CD1c-positive myeloid dendritic cell (primary cell): ENCODE results near the gene MRPL16.
"Not testable (repeated sequence)": the region's sequence is repeated elsewhere in the genome, so short reads cannot be mapped to it uniquely, and the experiment has no call there.

Experiments used
- DNase-seq: peaks from one replicate; pipeline ENCODE4 v3.0.0-alpha.2; 2016; ENCODE audit errors: extremely low spot score

Gene MRPL16

GRCh38 chr11:59812220-59812619 lies 1.6 kb upstream of the MRPL16 start:
- no peak for DNase-seq

- DNase-seq, result no peak
These were observed 307 bp upstream of the MRPL16 start for GRCh38 chr11:59810911-59811259.

- no peak for DNase-seq
These were observed 3.4 kb downstream of the MRPL16 start for GRCh38 chr11:59807047-59807610.

GRCh38 chr11:59804061-59804460 lies 6.5 kb downstream of the MRPL16 start:
- no peak for DNase-seq

GRCh38 chr11:59802639-59803176 lies 7.9 kb downstream of the MRPL16 start:
- DNase-seq, result peak; percentile 74

- no peak for DNase-seq
These were observed 8.5 kb downstream of the MRPL16 start for GRCh38 chr11:59801981-59802638.

- no peak for DNase-seq
These were observed 9.3 kb downstream of the MRPL16 start for GRCh38 chr11:59801160-59801706.

- DNase-seq, result no peak
These were observed 10.1 kb downstream of the MRPL16 start for GRCh38 chr11:59800390-59801025.

- DNase-seq, result no peak
These were observed 16.2 kb downstream of the MRPL16 start for GRCh38 chr11:59794417-59794816.

GRCh38 chr11:59792507-59792906 lies 18.1 kb downstream of the MRPL16 start:
- DNase-seq, result no peak

GRCh38 chr11:59791639-59792038 lies 18.9 kb downstream of the MRPL16 start:
- DNase-seq, result no peak

GRCh38 chr11:59787816-59788215 lies 22.8 kb downstream of the MRPL16 start:
- DNase-seq, result no peak

GRCh38 chr11:59787255-59787588 lies 23.4 kb downstream of the MRPL16 start:
- DNase-seq, result no peak

GRCh38 chr11:59785818-59786217 lies 24.8 kb downstream of the MRPL16 start:
- no peak for DNase-seq

- not testable (repeated sequence) for DNase-seq
These were observed 26.1 kb downstream of the MRPL16 start for GRCh38 chr11:59784441-59784840.

GRCh38 chr11:59783632-59784090 lies 26.9 kb downstream of the MRPL16 start:
- no peak for DNase-seq

GRCh38 chr11:59782080-59782479 lies 28.5 kb downstream of the MRPL16 start:
- no peak for DNase-seq

GRCh38 chr11:59779487-59779886 lies 31.1 kb downstream of the MRPL16 start:
- no peak for DNase-seq

- DNase-seq, result no peak
These were observed 32.5 kb downstream of the MRPL16 start for GRCh38 chr11:59778122-59778521.

- DNase-seq, result no peak
These were observed 33.5 kb downstream of the MRPL16 start for GRCh38 chr11:59777104-59777503.

GRCh38 chr11:59776210-59777066 lies 34.1 kb downstream of the MRPL16 start:
- DNase-seq, result no peak

- peak; percentile 11 for DNase-seq
These were observed 37.5 kb downstream of the MRPL16 start for GRCh38 chr11:59773083-59773440.
